HT1080 (cell line): Measurements from ENCODE around the gene LIPT2. TPM values are rescaled to one million over a fixed set of nuclear protein-coding genes. Genes with fewer than 3 reads are reported as not detected.
"Not testable (repeated sequence)": the region's sequence is repeated elsewhere in the genome, so short reads cannot be mapped to it uniquely, and the experiment has no call there.

Experiments used
- DNase-seq: peaks from one replicate; pipeline ENCODE4 v3.0.0-alpha.2; 2015; ENCODE audit warnings: low read depth
- polyA plus RNA-seq, 2 experiments: library from polyadenylated mRNA; depleted of rRNA; stranded (reverse); fragments of >200 nt; gene quantifications; 2 replicates each; pipeline ENCODE4 v1.2.3, GENCODE V29; 2015
- total RNA-seq: library from RNA; depleted of rRNA; stranded (reverse); fragments of >200 nt; shearing (Covaris generic); gene quantifications from 2 replicates; pipeline ENCODE4 v1.2.3, GENCODE V29; 2014; rRNA removed

Gene LIPT2
- total RNA-seq, result 2.9 and 3.7 TPM in 2 replicates
- 2.5 and 3.5 TPM in 2 replicates for polyA plus RNA-seq (2015; cell fraction: cytosol; rRNA removed)
- 1.1 and 2.5 TPM in 2 replicates for polyA plus RNA-seq (2015; cell fraction: nucleus; rRNA removed)

GRCh38 chr11:74492974-74493790 lies at the start of gene LIPT2:
LIPT2 (minus strand) TSS chr11:74493724; CDS start chr11:74493703, 21 bp downstream.
- peak; percentile 96 for DNase-seq

- no peak for DNase-seq
Measured at GRCh38 chr11:74541466-74541865, 47.9 kb upstream of the LIPT2 start.

- DNase-seq, result no peak
Measured at GRCh38 chr11:74540270-74540669, 46.7 kb upstream of the LIPT2 start.

GRCh38 chr11:74538680-74539079 lies 45.2 kb upstream of the LIPT2 start:
- DNase-seq, result no peak

DNA sequence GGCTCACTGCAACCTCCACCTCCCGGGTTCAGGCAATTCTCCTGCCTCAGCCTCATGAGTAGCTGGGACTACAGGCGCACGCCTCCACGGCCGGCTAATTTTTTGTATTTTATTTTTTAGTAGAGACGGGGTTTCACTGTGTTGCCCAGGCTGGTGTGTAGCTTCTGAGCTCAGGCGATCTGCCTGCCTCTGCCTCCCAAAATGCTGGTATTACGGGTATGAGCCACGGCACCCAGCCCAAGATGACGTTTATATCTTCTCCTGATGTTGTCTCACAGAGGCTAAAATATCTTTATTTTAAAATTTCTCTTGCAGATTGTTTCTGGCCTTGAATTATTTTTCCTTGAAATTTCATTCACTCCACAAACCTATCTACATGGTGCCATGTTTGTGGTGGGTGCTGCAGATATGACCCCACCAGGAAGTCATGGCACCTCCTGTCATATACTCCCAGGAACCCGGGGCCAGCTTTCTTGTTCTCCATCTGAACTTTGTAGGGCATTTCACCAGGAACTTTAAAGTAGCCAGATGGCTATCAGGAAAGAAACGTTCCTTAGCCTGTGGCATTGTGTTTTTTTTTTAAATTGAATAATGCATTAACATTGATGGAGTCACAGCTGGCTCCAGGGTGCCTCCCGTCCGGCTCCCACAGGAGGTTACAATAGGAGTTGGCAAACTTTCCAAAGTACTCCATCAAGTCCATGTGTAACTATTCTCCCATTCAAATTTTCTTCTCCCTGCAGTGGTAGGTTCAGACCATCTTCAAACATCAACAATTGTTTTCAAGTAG lies 42.0 kb upstream of the LIPT2 start:
- DNase-seq, result no peak

DNA sequence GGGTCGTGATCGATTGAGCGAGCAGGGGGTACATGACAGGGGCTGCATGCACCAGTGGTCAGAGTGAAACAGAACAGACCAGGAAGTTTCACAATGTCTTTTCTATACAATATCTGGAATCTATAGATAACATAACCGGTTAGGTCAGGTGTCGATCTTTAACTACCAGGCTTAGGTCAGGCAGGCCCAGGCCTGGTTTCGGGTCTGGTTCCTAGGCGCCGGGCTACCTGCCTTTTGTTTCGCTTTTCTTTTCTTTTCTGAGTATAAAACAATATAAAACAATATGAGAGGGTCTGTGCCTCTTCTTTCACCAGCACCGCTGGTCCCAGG lies 41.4 kb upstream of the LIPT2 start:
- DNase-seq, result not testable (repeated sequence)

DNA sequence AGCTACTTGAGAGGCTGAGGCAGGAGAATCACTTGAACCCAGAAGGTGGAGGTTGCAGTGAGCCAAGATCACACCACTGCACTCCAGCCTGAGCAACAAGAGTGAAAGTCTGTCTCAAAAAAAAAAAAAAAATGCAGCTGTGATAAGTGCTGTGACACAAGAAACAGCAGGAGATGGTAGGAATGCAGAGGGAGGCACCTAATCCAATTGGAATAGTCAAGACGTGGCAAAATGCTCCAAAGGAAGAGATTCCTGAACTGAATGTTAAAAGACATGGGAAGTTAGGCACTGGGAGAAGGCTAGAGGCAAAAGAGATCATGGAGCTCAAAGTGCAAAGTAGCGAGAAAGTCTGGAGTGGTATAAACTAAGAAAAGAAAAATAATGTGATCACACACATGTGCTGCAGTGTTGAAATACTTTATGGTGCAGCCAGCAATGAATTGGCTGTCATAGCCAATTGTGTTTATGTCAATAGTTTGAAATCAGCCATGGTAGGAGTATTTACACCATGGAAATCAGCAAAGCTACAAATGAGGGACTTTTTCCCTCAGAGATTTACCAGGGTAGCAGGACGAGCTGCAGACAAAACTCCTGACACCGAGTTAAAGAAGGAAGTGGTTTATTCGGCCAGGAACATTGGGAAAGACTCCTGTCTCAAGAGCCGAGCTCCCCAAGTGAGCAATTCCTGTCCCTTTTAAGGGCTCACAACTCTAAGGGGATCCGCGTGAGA lies 40.9 kb upstream of the LIPT2 start:
- no peak for DNase-seq

GRCh38 chr11:74533421-74533820 lies 39.9 kb upstream of the LIPT2 start:
- no peak for DNase-seq

DNA sequence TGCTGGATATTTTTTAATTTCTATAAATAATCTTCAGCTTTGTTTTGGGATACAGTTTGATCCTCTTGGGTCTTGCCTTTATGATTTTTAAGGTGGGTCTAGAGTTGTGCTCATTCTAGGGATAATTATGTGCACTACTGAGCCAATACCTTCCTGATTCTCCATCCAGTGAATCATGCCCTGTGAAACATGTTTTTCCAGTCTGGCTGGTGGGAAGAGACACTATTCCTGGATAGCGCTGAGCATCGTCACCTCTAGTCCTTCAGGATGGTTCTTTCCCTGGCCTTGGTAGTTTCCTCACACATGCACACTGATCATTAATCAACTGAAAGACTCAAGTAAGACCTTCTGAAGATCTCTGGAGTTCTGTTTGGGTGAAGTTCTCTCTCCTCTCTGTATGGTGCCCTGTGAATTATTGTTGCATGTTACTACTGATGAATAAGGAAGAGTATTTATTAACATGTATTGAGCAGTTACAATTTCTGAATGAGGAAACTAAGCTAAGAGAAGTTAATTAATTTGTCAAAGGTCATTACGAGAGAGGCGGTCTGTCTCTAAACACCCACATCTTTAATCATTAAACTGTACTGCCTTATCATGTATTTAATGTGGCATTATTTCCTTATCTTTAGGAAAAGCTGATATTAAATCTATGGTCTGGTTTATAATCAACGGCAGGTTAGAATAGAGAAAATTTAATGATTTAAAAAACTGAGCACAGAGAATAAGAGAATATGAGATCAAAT lies 39.1 kb upstream of the LIPT2 start:
- no peak for DNase-seq

DNA sequence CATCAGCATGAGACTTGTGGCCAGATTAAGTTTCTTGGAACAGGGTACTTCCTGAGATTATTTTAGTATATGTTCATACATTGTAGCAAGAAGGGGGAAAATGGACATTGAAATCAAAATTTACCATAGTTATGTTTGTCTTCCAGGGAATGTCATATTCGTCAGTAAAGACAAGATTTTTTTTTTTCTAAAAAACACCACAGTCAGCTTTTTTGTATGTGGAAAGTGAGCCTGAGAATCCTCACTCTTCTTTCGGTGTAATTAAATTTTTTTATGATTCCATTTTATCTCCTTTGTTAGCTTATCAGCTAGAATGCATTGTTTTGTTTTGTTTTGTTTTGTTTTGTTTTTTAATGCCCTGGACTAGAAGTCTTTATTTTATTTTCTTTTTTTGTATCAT lies 31.5 kb upstream of the LIPT2 start:
- DNase-seq, result no peak

- DNase-seq, result no peak
Measured at GRCh38 chr11:74524501-74524900, 31.0 kb upstream of the LIPT2 start.

DNA sequence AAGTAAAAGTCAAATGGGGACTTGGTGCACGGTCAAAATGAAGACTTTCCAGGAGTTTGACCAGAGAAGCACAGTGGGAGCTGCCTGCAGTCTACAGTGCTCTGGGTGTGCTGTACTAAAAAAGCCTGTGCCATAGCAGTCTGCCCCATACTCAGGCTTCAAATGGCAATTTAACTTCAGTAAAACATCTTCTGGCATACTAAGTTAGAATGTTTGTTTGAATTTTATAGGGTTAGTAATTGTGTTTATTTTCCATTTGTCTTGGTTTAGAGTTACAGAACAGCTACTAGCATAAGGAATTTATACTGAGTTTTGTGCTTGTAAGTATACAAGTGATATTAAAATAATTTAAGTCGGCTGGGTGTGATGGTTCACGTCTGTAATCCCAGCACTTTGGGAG lies 29.3 kb upstream of the LIPT2 start:
- no peak for DNase-seq

- no peak for DNase-seq
Measured at GRCh38 chr11:74521666-74522252, 28.2 kb upstream of the LIPT2 start.

GRCh38 chr11:74520927-74521665 lies 27.6 kb upstream of the LIPT2 start:
- no peak for DNase-seq

GRCh38 chr11:74520316-74520715 lies 26.8 kb upstream of the LIPT2 start:
- DNase-seq, result no peak

GRCh38 chr11:74519710-74520109 lies 26.2 kb upstream of the LIPT2 start:
- DNase-seq, result no peak

DNA sequence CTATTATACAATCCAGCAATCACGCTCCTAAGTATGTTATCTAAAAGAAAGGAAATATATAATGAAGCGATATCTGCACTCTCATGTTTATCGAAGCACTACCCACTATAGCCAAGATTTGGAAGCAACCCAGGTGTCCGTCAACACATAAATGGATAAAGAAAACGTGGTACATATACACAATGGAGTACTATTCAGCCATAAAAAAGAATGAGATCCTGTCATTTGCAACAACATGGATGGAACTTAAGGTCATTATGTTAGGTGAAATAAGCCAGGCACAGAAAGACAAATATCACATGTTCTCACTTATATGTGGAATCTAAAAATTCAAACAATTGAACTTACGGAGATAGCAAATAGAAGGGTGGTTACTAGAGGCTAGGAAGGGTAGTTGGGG lies 24.1 kb upstream of the LIPT2 start:
- not testable (repeated sequence) for DNase-seq

DNA sequence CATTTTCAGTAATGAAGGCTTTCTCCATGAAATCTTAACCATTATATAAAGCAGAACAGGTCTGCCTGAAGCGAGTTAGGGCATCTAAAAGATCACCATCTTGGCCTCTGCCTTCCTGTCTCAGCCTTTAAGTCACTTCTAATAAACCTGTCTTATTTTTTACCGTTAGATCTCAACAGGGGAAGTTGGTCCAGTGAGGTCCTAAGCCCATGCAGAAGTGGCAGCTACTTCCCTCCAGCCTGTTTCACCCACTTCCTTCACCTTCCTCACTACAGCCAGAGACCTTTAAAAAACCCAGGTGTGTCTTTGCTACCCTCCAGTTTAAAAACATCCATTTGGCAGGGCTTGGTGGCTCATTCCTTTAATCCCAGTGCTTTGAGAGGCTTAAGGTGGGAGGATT lies 14.1 kb upstream of the LIPT2 start:
- no peak for DNase-seq

DNA sequence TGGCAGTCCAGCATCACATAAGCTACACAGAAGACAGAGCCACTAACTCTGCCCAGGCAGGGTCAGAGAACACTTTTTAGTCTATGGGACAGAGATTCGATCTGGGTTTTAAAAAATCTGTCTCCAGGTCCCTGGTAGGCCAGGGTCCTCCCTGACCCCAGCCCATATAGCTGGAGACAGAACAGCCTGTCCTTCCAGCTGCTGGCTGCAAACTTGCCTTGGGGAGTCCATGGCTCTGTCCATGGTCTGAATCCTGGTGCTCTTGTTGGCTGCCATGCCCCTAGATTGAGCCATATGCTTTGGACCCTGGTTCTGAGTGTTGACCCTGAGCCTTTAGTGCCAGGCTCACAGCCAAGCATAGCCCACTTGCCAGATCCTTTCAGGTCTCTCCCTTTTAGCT lies 13.3 kb upstream of the LIPT2 start:
- DNase-seq, result no peak

DNA sequence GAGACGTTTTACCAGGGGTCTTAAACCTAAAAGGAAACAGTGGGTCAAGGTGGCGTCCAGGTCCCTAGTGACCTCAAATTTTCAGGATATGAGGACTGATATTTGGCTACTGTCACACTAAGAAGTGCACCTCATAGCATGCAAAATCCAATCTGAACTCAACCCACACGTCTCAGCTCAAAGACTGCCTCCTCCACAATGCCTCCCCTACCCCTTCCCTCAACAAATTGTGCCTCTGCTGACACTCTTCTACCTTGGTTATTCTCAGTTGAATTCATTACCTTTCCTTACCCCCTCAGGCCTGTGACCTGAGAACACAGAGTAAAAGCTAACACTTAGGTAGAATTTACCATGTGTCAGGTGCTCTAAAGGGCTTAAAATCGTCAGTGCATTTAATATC lies 12.4 kb upstream of the LIPT2 start:
- no peak for DNase-seq
